Muscle of back (tissue), 11 donors: ENCODE data around the gene CDH23. TPM values are rescaled to one million over a fixed set of nuclear protein-coding genes. Genes with fewer than 3 reads are reported as not detected.

Experiments used
- DNase-seq, 3 donors: peaks; one replicate each; pipeline versions ENCODE4 v3.0.0 to v3.0.0-alpha.2; 2013
- polyA plus RNA-seq, 10 donors: library from polyadenylated mRNA; unstranded; fragments of 120-200 nt; gene quantifications; one replicate each; pipeline ENCODE4 v1.2.1, GENCODE V29; 2013; ENCODE audit not compliant: insufficient read length in 10 of 10

Gene CDH23
- polyA plus RNA-seq, 10 donors, result 3.1 to 5.7 (median 4.1) TPM

DNA sequence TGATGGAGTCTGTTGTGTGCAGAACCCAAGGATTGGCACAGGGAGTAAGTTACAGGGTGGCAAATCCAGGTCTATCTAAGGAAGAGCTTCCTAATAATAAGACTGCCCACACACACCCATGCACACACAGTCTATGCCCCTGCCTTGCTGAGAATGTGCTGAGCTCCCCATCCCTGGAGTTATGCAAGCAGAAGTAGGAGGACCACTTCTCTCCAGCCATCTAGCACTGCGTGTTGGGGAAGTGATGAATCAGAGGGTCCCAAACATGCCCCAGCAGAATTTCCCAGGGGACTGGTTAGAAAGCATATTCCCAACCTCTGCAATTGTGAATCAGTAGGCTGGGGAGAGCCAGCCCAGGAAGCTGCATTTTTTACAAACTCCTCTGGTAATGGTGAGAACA, 117.2 kb downstream of the CDH23 start:
- no peak for DNase-seq

DNA sequence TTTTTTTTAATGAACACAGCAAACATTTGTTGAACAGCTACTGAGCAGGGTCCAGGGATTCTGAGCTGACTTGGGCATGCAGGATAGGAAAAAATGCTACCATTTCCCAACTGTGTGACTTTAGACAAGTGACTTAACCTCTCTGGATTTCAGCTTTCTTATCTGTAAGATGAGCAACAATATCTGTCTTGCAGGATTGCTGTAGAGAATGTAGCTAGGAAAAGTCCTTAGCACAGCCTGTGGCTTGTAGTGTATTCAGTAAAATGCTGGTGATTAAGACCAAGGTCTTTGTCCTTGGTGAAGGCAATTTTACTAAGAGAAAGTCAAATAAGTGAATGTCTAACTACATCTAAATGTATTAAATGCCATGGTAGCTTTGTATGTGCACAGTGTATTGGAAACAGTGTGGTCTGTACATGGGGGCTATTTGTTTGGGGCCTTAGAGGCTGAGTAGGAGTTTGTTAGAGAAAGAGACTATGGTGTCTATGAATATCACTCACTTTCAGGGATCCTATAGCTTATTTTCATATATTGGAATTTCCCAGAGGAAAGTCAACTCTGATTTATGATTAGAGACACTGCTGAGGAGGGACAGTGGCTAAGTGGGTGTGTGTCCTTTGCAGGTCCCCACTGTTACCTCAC, 118.9 kb downstream of the CDH23 start:
- no peak for DNase-seq

DNA sequence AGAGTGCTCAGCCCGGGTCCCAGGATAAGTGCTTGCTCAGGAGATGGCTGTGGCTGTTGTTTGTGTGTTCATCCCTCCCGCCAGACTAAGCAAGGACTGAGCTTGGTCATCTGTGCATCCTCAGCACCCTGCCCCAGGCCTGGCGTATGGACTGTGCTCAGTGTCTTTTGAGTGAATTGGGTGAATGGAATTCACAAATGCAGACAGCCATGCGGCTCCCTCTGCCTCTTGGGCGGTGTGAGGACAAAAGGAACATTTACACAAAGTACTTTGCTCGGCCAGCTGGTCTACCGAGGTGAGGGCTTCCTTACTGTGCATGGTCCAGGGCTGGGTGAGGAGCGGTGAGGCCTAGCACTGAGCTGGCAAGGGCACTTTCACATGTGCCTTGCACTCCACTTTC, 120.2 kb downstream of the CDH23 start:
- DNase-seq, result no peak

DNA sequence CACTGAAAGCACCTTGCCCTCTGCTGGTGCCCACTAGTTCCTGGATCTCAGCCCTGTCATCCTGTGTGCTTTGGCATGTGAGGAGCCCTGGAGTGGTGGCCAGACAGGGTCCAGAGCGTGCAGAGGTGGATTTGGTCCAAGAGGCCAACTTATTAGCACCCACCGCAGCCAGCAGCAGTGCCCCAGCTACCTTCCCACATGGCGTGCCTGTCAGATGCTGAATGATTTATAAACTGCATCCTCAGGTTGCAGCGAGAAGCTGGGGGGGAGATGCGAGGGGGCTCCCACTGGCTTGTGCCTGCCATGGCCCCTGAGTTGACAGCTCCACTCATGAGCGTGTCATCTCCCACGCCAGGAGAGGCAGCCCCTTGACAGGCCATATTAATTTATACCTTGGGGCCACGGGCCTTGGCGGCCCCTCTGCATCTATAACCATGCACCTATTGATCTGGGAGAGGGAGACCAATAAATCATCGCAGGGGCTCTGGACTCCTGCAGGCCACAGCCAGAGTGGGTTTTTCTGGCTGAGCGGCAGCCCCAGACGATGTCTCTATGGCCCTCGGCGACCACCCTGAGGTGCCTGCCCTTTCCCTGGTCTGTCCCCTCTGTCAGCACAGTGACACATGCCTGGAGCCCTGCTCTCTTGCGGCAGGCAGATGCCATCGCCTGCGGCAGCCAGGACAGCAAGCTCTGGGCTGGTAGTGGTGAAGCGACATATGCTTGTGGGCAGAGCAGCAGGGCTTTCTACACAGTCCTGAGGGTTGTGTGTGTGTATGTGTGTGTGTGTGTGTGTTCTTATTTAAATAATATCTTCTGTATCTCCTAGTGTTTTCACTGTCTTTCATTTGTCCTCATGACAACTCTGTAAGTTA, 120.8 kb downstream of the CDH23 start:
- no peak for DNase-seq

DNA sequence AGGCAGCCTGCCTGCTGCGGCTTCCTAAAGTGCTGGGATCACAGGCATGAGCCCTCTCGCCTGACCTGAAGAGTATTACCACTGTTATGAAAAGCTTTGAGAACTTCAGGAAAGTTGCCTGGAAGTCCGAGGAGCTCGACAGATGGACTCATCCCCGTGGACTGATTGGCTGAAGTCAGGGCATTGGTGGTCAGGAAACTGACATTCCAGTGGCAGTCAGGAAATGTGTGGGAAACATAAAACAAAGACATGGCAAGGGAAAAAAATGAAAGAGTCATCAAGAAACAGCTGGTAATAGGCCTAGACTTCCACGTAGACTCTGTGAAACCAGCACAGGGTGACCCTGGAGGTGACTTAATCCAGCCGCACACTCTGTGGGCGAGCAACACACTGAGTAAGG, 123.3 kb downstream of the CDH23 start:
- DNase-seq, result no peak

DNA sequence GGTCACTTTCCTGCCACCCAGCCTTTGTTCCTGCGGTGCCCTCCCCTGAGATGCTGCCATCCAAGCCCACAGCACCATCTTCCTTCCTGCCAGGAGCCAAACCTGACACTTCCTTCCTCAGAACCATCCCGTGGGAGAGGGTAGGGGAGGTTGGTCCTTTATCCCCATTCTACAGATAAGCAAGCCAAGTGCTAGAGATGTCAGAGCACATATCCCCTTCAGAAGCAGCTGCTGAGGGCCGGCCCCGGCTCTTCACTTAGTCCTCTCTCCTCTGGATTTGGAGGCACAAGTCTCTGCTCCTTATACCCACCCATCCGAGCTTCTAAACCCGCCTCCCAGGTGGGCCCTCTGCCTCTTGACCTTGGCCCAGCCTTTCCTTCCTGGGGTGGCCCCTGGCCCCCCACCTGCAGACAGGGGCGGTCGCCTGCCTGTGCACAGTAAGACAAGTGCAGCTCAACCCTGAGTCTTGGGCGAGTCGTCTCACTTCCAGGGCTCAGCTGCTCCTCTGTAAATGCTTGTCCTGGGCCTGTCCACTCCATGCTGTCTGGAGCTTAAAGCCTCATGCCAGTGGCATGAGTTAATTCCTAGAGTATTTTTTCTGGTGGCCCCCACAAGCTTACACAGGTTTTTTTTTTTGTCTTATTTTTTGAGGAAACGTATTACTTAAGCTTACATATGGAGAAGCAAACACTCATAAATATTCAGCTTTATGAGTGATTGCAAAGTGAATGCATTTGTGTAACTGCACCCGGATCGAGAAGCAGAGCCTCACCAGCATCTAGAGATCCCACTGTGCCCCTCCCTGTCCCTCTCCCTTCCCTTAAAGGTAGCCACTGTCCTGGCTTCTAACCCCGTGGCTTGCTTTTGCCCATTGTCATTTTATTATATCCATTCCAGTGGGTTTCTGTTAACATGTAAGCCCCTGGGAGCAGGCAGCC, 125.1 kb downstream of the CDH23 start:
- no peak for DNase-seq

DNA sequence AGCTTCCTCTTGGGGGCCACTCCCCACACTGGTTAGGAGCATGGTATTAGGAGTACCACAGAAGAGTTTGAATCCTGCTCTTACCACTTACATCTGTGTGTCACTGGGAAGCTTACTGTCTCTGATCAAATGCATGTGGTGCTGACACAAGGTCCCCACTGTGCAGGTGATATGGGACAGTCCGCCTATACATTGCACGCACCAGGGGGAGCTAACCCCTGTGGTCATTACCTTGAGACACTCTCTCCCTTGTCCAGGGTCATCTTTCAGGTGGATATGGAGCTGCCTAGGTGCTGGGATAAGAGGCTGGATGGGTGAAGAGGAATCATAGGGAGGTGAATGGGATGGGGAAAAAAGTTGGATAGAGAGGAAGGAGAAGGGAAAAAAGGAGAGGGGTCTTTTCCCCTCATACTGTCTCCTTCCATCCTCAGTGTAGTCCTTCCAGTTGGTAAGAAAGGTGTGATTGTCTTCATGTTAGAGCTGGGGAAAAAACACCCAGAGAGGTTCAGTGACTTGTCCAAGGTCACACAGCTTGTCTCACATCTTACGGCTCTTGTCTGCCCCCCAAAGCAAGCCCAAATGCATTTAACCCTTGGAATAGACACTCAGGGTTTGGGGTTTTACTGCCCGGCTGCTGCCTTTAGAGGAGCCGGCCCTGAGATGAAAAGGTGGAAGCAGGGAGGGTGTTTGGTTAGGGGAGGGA, 125.9 kb downstream of the CDH23 start:
- no peak for DNase-seq

DNA sequence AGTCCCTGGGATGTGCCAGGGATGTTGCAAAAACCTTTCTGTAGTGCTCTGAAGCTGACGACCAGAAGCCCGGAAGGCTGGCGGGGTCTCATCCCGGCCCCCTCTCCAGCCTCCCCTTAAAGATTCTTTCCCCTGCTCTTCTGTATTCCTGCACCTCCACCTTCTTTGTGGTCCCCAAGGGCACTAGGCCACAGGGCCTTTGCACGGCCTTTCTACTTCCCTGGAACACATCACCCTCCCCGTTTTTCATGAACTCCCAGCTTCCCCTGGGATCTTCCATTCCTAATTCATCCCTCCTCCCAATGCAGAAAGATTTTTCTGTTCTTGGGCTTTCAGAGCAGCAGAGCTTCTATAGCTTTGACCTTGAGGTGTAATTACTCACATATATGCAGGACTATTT, 127.0 kb downstream of the CDH23 start:
- no peak for DNase-seq

DNA sequence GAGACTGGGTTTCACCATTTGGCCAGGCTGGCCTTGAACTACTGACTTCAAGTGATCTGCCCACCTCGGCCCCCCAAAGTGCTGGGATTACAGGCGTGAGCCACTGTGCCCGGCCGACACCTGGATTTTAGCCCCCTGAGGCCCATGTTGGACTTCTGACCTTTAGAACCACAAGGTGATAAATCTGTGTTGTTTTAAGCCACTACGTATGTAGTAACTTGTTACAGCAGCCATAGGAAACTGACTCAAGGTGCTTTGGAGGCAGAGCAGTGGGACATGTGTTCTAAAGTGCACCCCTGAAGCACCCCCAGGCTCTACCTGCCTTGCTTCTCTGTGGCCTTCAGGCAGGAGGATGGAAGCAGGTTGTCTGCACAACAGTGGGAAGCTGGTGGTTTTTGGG, 128.4 kb downstream of the CDH23 start:
- DNase-seq, result no peak

DNA sequence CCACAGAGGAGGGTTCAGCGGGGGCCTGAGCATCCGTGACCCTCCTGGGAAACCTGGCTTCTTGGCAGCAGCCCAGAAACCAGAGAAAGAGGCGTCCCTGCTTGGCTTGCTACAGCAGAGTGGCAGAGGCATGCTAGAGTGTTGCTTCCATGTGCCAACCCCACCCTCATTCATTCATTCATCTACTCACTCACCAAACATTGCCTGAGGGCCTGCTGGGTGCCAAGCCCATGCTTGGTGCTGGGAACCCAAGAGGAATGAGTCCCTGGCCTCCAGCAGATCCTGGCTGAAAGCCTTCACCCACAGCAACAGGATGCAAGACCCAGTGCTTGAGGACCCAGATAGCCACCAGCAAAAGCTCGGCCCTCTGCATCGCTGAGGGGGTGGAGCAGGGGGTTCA, 129.0 kb downstream of the CDH23 start:
- no peak for DNase-seq

DNA sequence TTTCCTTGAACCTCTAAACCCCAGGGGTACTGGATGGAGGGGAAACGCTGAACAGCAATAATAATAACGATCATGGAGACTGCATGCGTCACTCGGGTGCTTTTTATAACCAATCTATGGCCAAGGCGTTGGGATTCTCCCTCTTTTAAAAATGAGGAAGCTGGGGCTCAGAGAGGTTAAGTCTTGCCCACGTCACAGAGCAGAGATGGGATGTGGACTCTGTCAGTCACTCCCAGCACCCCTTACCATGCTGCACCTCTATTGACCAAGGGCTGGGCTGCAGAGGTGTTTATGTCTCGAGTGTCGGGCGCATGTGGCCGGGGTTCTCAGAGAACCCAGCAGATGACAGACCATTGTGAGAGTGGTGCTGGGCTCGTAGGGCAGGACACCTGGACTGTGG, 129.9 kb downstream of the CDH23 start:
- no peak for DNase-seq

DNA sequence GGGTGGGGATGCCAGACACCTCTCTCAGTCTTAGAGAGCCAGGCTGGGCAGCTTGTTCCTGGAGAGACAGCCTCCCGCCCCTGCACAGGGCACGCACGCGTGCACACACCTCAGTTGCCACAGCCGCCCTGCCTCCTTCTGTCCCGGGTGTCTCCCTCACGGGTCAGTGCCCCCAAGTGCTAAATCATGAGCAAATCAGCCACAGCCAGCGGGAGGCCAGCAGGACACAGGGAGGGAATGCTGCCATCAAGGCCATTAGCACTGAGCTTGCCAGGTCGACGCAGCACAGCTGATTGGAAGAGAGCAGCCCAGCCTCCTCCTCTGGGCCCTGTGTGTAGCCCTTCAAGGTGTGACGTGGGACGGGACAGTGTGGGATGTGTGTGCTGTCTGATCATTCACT, 130.4 kb downstream of the CDH23 start:
- no peak for DNase-seq

DNA sequence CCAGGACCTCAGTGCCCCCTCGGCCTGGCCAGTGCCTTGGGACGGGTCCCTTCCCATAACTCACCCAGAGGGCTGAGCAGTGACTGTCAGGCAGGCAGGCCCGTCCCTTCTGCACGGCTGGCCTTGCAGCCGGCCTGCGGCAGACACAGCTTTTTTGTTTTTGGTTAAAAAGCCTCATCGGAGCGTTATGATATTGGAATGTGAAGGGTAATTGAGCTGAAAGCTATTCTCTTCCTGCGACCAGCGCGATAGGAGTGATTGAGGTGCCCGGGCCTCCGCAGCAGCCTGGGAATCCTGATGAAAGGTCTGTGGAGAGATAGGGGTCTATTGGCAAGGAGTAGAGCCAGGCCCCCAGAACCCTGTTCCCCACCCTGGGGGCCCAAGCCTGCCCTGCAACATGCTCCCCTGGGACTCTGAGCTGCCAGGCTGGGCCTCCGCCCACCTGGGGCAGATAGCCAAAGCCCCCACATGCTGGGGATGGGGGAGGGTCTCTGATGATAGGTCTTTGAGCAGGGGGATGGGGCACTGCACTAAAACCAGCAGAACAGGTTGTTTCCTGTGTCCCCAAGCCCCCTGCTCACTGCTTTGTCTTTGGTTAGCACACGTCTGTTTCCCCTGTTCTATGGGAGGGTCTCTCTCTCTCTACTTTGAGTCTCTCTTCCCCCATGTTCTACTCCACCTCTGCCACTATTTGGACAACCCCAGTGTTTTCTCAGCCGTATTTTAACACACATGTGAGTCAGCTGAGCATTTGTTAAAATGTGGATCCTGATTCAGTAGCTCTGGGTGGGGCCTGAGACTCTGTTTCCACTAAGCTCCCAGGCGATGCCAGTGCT, 131.9 kb downstream of the CDH23 start:
- DNase-seq, result no peak

DNA sequence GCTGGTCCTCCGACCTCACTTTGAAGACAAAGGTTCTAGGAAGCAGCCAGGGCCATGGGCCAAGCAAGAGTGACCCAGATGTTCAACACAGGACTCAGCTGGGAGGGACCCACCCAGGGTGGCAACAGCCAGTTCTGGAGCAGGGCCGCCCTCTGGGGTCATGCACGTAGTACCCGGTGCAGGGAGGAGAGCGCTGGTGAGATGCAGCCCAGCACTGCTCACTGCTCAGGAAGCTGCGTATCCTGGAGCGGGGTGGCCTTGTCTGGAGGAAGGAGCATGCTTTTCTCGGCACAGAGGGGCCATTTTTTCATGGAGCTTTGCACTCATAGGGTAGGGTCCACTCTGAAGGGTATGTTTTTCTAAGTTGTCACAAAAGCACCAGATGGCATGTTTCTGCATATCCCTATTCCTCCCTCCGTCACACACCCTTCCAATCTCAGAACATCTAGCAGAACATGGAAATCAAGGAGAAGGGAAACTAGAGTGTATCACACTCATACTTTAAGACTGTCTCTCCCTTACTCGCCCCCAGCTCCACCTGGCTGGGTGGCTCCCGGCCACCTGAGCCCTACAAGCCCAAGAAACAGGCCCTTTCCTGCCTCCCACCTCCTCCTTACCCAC, 132.6 kb downstream of the CDH23 start:
- DNase-seq, result no peak

DNA sequence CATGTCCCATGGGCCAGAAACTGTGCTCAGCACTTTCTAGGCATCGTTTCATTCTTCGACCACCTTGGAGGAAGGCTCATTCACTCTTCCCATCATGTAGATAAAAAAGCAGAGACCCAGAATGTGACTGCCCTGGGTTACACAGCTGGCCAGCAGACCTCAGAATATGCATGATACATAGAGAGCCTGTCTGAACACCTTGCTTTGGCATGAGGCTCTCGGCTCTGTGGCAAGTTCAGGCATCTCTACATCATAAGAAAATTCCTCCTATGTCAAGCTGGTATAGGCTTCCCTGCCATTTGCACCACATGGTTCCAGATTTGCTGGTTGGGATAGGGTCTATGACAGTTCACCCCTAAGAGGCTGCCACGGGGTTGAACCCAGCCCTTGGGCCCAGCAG, 134.1 kb downstream of the CDH23 start:
- no peak for DNase-seq

DNA sequence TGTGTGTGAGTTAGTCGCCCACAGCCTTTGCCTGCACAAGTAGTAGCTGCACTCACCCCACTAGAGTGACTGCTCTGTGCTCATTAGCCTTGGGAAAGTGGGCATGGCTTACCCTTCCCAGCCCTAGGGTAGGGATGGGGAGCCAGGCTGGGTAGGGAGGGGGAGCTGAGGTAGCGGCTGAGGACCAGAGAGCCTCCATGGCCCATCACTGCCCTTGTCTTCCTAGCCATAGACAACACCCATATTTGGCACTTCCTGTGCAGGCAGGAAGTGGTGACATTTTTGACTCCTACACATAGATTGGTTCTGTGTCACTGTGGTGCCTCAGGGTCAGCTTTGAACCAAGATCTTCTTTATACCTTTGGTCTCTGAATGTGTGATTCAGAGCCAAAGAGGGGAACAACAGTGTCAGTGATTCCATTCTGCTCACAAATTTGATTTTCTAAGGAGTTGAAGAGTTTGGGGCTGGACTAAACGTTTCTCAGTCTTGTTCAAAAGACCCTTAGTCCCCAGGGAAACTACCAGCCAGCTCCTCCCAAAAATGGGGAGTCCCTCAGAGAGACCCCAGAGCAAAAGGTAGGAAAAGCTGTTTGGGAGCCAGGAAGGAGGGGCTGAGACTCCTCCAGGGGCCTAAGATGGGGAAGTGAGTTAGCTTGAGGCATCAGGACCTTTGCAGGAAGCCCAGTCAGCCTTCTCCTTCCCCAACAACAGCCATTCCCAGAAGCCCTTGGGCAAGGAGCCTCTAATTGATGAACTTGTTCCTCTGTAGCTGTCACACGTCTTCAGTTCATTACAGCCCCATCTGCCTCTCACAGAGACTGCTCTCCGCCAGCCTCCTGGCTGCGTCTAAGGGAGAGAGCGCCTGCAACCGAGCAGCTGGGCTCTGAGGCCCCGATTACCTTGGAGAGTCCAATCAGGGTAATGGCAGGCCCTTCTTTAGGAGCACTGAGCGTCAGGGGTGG, 135.0 kb downstream of the CDH23 start:
- peak in 1 of 3 donors; percentile 42 for DNase-seq

DNA sequence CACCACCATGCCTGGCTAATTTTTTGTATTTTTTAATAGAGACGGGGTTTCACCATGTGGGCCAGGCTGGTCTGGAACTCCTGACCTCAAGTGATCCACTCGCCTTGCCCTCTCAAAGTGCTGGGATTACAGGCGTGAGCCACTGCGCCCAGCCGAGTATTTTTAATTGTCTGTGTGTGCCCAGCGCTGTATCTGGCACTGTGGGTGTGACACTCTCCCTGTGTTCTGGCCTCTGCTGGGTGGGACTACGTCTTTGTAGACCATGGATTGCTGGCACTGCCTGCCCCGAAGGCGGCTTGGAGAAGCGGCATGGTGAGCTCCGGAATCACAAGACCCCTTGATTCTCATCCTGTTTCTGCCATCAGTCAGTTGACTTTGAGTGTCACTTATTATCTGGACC, 136.2 kb downstream of the CDH23 start:
- no peak for DNase-seq

DNA sequence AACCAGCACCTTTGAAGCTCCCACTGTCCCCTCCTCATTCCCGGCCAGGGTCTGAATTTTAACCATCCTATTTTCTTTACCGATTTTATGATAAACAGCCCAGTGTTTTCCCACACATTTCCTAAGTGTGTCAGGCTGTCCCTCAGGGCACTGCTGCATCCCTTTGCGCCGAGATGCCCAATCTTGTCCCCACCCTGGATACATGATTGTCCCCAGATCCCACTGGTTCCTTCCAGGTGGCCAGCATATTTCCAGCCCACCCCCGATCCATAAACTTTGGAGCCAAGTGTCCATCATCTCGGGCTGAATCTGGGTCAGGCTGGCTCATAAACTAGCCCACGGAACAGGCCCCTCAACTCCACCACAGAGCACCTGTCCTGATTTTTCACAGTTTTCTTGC, 137.2 kb downstream of the CDH23 start:
- no peak for DNase-seq

DNA sequence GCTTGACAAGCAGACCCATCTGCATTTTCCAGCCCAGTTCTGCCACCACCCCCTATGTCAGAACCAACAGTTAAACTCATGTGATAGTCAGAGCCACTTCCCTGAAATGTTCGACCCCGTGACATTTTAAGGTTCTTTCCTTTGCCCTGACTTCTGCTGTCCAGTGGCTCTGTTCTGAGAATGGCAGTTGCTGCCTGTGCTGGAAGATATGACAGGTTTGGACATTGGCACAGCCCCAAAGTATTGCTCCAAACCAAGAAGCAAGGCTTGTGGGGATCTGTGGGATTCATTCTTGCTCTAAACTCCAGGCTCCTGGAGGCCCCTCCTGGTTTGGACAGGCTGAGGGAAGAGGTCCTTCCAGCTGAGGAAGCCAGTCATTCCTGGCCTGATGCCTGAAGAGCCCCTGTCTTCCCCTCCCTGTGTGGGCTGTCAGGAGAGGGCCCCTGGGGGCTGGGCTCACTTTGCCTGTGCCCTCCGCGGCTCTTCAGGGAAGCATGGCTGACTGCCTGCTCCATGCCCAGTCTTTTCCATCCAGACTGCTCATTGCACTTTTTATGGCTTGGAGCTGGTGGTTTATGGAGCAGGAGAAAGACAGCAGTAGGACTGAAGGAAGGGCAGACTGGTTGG, 138.0 kb downstream of the CDH23 start:
- DNase-seq, result no peak
